HG02642 (cell line): Measurements from ENCODE around the gene ZFR.
A peak's percentile ranks its signal among the peaks of the same experiment; 100 is the strongest.
"Not testable (repeated sequence)": the region's sequence is repeated elsewhere in the genome, so short reads cannot be mapped to it uniquely, and the experiment has no call there.

Source experiments
- ATAC-seq: cut with Tn5 transposase; IDR thresholded peaks from one replicate; pipeline ENCODE4 v1.9.1; 2021; ENCODE audit warnings: mild to moderate bottlenecking; ENCODE audit not compliant: unreplicated experiment, poor library complexity

Gene ZFR

GRCh38 chr5:32367271-32367670 is 77.3 kb downstream of the ZFR start:
- not testable (repeated sequence) for ATAC-seq

- no peak for ATAC-seq
Measured at GRCh38 chr5:32365623-32366022, 78.9 kb downstream of the ZFR start.

GRCh38 chr5:32363030-32363429 is 81.5 kb downstream of the ZFR start:
- ATAC-seq, result no peak

GRCh38 chr5:32362527-32362926 is 82.0 kb downstream of the ZFR start:
- no peak for ATAC-seq

GRCh38 chr5:32360906-32361305 is 83.6 kb downstream of the ZFR start:
- ATAC-seq, result no peak

GRCh38 chr5:32358611-32359010 is 85.9 kb downstream of the ZFR start:
- no peak for ATAC-seq

GRCh38 chr5:32357658-32358057 is 86.9 kb downstream of the ZFR start:
- ATAC-seq, result no peak

- no peak for ATAC-seq
Measured at GRCh38 chr5:32355686-32356085, 88.9 kb downstream of the ZFR start.

DNA sequence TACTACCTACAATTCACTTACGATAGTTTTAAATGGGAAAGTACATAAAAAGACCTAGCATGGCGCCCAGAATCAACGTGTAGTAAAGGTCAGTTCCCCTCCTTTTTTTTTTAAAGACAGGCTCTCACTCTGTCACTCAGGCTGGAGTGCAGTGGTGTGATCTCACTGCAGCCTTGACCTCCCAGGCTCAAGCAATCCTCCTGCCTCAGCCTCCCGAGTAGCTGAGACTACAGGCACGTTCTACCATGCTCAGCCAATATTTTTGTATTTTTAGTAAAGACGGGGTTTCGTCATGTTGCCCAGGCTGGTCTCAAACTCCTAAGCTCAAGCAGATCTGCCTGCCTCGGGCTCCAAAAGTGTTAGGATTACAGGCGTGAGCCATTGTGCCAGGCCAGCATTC is 91.1 kb downstream of the ZFR start:
- ATAC-seq, result no peak

DNA sequence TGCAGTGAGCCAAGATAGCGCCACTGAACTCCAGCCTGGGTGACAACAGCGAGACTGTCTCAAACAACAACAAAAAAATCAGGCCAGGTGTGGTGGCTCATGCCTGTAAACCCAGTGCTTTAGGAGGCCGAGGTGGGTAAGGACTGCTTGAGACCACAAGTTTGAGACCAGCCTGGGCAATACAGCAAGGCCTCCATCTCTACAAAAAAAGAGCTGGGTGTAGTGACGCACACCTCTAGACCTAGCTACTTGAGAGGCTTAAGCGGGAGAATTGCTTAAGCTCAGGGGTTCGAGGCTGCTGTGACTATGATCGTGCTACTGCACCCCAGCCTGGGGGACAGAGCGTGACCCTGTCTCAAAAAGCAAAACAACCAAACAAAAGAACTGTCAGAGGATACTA is 91.9 kb downstream of the ZFR start:
- no peak for ATAC-seq

DNA sequence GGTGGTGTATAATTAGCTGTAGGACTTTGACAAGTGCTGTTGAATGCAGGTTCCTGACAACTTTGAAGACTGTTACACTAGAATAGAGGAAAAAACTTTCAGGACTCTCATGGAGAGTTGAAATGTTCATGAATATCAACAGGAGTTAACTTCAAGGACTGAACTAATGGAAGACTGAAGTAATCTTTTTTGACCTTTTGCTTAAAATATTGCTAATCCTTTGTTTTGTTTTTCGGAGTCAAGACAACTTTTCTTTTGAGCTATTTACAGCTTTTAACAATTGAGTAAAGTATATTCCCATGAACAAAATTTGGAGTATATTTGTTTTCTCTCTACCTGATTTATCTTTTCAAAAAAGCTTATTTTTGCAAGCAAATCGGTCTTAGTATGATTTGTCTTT is 97.7 kb downstream of the ZFR start:
- no peak for ATAC-seq

DNA sequence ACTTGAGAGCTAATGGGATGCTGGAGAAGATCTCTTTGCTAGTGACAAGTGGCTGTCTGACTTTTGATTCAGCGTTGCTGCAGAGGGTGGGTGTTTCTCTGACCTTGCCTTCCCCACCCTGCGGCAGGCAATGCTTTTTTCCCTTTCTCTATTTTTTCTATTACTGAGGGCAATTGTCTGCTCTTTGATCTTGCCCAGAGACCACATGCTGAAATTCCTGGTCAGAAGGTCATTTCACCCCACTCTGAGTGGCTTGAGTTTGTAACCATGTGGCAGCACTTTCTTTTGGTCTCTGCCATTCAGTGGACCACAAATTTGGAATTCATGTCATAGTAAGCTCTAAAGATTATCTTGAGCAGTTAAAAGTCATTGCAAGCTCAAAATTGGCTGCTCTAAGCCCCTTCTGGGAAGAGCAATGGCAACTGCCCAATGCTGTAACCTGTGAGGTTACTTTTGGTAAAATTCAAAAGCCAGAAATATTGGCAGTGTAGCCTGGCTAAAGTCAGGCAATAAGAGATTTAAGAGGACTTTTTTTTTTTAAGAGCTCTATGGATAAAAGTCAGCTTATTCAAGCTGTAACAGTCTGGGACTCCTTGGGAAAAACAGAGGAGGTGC is 101.4 kb downstream of the ZFR start:
- ATAC-seq, result no peak

DNA sequence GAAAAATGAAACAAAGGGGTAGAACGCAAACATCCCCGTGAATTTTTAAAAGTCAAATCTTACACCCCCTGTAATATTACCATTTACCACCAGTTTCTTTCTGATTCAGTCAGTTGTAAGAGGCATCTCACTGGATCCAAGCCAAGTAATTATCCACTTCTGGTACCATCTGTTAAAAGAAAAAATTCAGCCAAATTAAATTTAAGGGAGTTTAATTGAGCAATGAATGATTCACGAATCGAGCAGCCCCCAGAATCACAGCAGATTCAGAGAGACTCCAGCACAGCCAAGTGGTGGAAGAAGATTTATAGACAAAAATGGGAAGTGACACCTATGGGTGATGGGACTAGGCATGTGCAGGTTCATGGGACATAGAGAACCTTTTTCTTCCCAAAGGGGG is 101.9 kb downstream of the ZFR start:
- ATAC-seq, result no peak

DNA sequence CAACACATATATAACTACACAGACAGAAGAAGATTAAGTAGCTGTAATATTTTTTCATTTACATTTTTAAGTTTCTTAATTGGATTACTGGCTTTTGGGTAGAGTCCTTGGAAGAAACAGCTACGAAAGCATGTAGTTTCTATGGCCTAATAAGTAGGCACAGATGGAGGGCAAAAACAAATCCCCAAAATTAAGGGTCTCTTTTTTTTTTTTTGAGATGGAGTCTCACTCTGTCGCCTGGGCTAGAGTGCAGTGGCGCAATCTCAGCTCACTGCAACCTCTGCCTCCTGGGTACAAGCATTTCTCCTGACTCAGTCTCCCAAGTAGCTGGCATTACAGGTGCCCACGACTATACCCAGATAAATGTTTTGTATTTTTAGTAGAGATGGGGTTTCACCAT is 104.7 kb downstream of the ZFR start:
- ATAC-seq, result no peak

GRCh38 chr5:32339198-32339597 is 105.3 kb downstream of the ZFR start:
- no peak for ATAC-seq

GRCh38 chr5:32332966-32333365 is 111.6 kb downstream of the ZFR start:
- no peak for ATAC-seq

- no peak for ATAC-seq
Measured at GRCh38 chr5:32332361-32332760, 112.2 kb downstream of the ZFR start.

DNA sequence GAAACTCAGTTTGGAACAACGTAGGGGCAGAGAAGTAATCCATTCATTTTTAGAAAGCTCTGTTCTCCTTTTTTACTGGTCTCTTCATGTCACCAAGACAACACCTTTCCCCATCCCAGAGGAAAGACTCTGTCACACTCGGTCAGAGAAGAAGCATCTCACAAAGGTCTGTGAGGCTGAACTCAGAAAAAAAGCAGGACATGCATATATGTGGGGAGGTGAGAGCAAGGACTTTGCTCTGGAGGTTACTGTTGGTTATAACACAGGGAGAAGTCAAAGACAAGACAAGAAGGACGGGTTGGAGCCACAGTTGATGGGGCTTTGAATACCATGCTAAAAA is 112.6 kb downstream of the ZFR start:
- ATAC-seq, result no peak

DNA sequence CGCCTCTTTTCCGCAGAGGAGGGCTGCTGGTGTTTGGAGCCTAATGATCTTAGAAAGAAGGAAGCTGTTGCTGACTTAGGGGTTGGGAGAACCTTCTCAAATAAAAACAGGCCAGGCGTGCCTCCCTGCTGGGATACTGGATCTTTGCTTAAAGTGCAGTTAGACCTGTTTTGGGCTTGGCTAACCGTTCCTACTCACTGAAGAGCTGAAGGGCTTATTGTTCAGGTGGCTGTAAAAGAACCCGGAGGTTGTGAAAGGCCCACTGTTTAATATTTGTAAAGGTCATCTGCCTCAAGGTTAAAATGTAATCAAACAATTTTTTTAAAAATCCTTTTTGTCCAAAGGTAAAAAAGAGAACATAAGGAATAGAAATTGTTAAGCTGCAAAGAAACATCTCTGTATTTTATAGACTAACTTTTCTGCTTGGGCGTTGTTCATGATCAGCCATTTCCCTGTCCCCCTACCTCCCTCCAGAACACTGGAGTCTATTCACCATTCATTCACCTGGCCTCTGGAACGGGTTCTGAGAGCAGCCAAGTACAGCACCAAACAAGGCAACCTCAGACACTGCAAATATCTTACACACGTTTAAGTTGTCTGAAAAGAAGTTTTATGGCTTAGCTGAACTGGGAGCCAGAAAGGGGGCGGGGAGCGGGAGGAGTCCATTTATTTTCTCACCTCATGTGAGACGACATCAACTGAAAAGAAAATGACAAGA is 113.2 kb downstream of the ZFR start:
- no peak for ATAC-seq

GRCh38 chr5:32330126-32330971 is 114.2 kb downstream of the ZFR start:
- ATAC-seq, result no peak

- ATAC-seq, result peak; percentile 85
Measured at GRCh38 chr5:32329395-32329834, 115.1 kb downstream of the ZFR start.
